Subcutaneous adipose tissue (tissue), 4 donors: ENCODE data around the gene TRIM14. TPM values are rescaled to one million over a fixed set of nuclear protein-coding genes. Genes with fewer than 3 reads are reported as not detected.

Source experiments
- total RNA-seq, 4 donors: library from RNA; depleted of rRNA; stranded (reverse); fragments of >200 nt; gene quantifications; one replicate each; pipeline ENCODE4 v1.1.0, GENCODE V29; 2016
- TF ChIP-seq, protein P1 (sequence below): fragments of 450-650 bp; IDR thresholded peaks from one replicate; pipeline ENCODE4 v1.5.1; 2016; ENCODE audit warnings: low read depth, mild to moderate bottlenecking, control low read depth, antibody characterized with exemption, moderate library complexity

The TRIM14 gene
- total RNA-seq, 4 donors from 2014 or later: 10.7 to 44.2 (median 18.2) TPM

DNA sequence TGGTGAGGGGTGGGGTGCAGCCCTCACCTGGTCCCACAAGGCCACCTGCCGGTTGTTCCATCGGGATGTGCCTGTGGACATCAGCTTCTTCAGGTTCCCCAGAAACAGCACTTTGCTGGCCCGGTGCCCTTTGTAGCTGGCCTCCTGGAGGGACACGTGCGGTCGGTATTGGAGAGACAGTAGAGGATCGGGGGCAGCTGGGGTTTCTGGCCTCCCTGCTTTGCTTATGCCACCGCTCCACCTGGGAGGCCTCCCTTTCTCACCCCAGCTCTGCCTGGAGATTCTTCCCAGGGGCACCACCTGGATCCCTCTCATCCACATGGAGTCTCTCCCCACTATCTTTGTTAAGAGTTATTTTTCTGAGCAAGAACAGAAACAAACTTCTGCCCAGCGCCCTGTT is 13.1 kb upstream of the TRIM14 start:
- TF ChIP-seq, protein P1, sequence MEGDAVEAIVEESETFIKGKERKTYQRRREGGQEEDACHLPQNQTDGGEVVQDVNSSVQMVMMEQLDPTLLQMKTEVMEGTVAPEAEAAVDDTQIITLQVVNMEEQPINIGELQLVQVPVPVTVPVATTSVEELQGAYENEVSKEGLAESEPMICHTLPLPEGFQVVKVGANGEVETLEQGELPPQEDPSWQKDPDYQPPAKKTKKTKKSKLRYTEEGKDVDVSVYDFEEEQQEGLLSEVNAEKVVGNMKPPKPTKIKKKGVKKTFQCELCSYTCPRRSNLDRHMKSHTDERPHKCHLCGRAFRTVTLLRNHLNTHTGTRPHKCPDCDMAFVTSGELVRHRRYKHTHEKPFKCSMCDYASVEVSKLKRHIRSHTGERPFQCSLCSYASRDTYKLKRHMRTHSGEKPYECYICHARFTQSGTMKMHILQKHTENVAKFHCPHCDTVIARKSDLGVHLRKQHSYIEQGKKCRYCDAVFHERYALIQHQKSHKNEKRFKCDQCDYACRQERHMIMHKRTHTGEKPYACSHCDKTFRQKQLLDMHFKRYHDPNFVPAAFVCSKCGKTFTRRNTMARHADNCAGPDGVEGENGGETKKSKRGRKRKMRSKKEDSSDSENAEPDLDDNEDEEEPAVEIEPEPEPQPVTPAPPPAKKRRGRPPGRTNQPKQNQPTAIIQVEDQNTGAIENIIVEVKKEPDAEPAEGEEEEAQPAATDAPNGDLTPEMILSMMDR: no peak

DNA sequence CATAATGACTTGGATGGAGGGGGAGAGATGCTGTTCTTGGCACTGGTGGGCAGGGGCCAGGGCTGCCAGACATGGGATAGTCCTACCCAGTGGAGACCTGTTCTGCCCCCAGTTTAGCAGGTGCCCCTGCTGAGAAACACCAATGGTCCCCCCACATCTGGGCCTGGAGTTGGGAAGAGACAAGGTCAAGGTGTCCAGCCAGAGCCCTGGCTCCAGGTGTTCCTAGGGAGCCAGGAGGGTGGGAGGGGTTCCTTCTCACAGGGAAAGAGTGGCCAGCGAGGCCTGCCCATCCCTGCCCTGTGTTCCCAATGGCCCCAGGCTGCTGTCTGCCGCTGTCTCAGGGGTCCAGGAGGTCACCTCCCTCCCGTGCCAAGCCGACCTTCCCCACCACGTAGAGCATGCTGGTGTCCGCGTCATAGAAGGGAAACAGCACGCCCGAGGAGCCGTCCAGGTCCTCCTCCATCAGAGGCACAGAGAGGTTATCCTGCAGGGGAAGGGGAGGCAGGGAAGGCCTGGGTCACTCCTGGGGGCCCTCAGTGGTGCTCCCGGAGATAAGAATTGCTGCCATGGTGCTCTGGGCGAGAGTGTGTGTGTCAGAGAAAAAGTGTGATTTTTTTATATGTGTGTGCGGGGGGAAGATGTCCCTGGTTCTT is 11.7 kb upstream of the TRIM14 start:
- TF ChIP-seq, protein P1: no peak

DNA sequence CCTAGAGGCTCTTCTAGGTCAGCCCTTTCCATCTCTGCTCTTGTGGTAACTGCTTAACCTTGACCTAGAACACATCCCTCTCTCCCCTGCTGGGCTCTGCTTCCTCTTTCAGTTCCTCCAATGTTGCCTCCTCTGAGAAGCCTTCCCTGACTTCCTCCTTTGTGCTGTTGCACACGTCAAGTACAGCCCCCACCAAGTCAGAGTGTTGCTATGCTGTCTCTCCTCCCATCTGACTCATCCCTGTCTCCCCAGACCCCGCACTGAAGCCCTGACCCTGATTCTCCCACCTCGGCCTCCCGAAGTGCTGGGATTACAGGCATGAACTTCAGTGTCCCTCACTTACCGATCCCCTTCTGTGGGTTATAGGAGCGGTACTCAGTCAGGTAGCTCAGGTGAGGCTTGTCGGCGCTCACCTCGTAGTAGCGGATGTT is 10.4 kb upstream of the TRIM14 start:
- TF ChIP-seq, protein P1: no peak

DNA sequence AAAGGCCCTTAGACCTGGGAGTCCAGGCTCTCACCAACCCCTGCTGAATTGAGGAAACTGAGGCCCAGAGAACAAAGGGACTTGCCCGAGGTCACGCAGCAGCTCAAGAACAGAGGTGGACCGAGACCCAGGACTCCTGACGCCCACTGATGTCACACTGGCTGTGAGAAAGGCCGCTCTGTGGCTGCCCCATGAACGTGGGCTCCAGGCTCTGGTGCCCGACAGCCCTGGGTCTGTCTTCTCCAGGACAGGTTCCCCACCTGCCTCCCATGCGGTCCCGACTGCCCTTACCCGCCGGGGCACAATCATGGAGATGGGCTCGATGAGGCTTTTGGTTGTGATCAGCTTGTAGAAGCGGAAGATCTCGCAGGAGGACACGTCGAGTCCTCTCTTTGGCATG is 9.3 kb upstream of the TRIM14 start:
- TF ChIP-seq, protein P1: no peak

DNA sequence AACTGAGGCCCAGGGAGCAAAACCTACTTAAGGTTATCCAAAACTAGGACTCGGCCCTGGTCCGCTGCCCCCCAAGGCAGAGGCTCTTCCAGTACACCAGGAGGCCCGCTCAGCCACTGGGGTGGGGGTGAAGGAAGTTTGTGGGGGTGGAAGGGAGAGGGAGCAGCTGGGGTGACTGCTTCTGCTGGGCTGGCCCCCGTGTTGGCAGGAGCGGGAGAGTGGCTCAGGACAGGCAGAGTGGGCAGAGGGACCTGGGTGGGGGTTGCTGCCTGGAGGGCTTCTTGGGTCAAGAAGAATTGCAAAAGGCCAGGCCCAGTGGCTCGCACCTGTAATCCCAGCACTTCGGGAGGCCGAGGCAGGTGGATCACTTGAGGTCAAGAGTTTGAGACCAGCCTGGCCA is 8.2 kb upstream of the TRIM14 start:
- TF ChIP-seq, protein P1: no peak

DNA sequence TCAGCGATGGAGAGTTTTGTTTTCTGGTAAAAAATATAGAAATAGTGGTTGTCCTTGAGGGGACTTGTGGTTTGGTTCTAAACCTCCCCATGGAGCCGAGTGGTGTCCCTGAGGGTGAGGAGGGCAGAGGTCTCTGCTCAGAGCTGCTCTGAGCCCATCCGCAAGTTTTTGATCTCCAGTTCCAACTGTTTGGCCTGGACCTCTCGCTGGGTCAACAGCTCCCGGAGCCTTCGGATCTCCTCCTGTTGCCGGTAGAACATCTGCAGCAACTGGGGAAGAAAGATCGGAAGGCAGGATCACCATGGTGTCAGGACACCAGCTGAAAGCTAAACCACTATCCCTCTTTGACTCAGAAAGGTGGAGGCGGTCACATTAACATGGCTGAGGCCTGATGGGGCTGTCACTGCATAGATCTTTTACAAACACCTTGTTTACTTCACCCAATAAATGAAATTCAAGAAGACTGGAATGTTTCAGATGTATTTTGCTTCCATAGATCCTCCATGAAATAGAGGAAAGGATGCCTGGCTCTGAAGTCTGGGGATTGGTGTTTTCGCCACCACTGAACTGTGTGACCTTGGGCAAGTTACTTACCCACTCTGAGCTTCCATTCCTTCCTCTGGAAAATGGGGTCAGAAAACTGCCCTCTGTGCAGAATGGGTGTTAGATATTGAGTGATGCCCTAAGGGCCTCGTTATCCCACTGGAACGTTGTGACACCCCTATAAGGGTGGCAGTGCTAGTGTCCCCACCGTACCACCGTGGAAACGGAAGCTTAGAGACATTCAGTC is 5.8 kb upstream of the TRIM14 start:
- TF ChIP-seq, protein P1: no peak

DNA sequence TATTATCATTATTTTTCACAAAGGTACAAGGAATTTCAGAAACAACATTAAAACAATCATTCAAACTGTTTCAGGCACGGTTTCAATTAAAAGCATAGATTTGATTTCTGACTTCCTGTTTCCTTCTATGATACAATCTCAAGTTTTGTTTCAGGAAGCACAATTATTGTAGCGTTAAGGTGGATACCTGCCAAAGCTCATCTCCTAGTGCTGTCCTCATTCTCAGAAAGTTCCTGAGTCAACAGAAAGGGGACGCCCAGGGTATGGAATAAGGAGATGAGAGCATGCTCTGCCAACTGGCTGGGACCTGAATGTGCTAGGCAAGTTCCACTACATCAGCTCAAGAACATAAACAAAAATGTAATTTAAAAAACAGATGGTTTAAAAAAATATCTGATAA is 2.0 kb upstream of the TRIM14 start:
- TF ChIP-seq, protein P1: no peak
